ENCODE data around the gene ARF4. TPM values are rescaled to one million over a fixed set of nuclear protein-coding genes. Genes with fewer than 3 reads are reported as not detected.

Gene ARF4
- total RNA-seq, 2 experiments from 2014 or later, result 49.0 to 50.8 TPM

DNA sequence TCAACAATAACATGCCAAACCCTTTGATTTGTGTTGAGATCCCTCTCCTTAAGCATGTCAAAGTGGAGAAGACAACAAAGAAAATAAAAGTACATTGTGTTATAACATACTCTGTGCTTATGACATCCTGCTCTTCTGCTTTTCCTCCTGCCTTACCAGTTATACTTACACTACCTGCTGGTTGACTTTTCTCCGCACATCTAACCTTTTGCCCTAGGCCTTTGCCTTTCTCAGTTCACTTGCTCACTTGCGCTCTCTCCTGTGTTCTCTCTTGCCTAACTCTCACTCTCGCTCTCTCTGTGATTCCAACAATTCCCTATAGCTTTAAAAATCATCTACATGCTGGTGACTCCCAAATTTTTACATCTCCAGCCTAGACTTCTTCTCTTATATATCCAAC is 58.7 kb downstream of the ARF4 start:
- H3K4me1 Mint-ChIP-seq (ENCODE audit: low read depth), result no peaks in the 10 kb centered on the region
- no peak overlapping the region for H3K27ac Mint-ChIP-seq
- no peaks in the 10 kb centered on the region for H3K36me3 Mint-ChIP-seq (ENCODE audit: low read depth)
- CTCF ChIA-PET, result no interaction called here
- H3K4me3 Mint-ChIP-seq, result no peak overlapping the region
- DNase-seq, result no peak
- no peaks in the 10 kb centered on the region for H3K27me3 Mint-ChIP-seq (ENCODE audit: low read depth)
- intact Hi-C loops (cut with micrococcal nuclease), result no loop called here
- peaks cover 3% of the 10 kb centered on the region for H3K9me3 Mint-ChIP-seq

DNA sequence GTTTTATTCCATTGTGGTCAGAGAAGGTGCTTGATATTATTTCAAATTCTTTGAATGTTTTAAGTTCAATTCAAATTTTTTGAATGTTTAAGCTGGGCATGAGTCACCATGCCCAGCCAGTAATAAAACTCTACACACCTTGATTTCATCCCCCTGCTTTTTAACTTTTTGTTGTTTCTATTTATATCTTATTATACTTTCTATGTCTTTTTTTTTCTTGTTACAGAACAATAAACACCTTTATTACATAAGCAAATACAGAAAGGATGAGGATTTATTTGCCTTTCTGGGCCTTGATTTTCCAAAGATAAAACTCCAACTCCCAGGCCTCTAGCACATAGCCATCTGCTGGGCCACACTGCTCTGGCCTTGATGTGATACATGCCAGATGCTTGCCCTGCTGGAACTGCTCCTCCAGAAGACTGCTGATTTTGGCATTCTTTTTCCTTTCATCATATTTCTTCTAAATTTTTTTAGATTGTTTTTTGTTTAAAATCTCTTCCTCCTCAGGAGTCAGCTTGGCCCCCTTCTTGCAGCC is 67.0 kb downstream of the ARF4 start:
- H3K27me3 Mint-ChIP-seq (ENCODE audit: low read depth), result no peaks in the 10 kb centered on the region
- H3K27ac Mint-ChIP-seq, result no peak overlapping the region
- H3K36me3 Mint-ChIP-seq (ENCODE audit: low read depth), result no peaks in the 10 kb centered on the region
- peaks cover under 1% of the 10 kb centered on the region for H3K9me3 Mint-ChIP-seq
- DNase-seq, result no peak
- H3K4me3 Mint-ChIP-seq, result no peak overlapping the region
- CTCF ChIA-PET, result interaction anchor here (0.7 to 1.1 kb wide), 2 partner anchors 27 to 105 kb away, joined by 3 read pairs; no protein-coding TSS in a partner anchor
- no peaks in the 10 kb centered on the region for H3K4me1 Mint-ChIP-seq (ENCODE audit: low read depth)
- intact Hi-C loops (cut with micrococcal nuclease), result no loop called here

Other genes starting within 250 kb of the ARF4 start
- gene DNAH12, start 53.0 kb downstream of the ARF4 start, total RNA-seq, result under 1 TPM in 1 of 2 experiments, not detected in 1; 0.05 TPM
- gene PDE12, start 41.1 kb downstream of the ARF4 start, total RNA-seq, result 10 to 100 TPM; 15.3 to 15.6 TPM
- gene DENND6A, start 95.7 kb upstream of the ARF4 start, total RNA-seq, result 10 to 100 TPM; 12.3 to 12.4 TPM
- 10 to 100 TPM; 35.1 TPM for gene SLMAP, start 159.0 kb upstream of the ARF4 start, total RNA-seq

Measured in activated naive CD4-positive, alpha-beta T cell treated with anti-CD3 and anti-CD28 coated beads for 36 hours (primary cell).